HG03280 (cell line): Measurements from ENCODE around the gene MSTN.

ENCODE experiments used
- ATAC-seq: cut with Tn5 transposase; IDR thresholded peaks from one replicate; pipeline ENCODE4 v1.9.1; 2021; ENCODE audit warnings: mild to moderate bottlenecking, moderate library complexity; ENCODE audit not compliant: unreplicated experiment

MSTN gene

GRCh38 chr2:190062601-190063000 lies at the start of gene MSTN:
Gene MSTN, minus strand, starts transcription at chr2:190062729. Its CDS starts 133 bp downstream, at chr2:190062596.
- no peak for ATAC-seq

- no peak for ATAC-seq
Observed at GRCh38 chr2:190111166-190111565, 48.6 kb upstream of the MSTN start.

- no peak for ATAC-seq
Observed at GRCh38 chr2:190110699-190111098, 48.2 kb upstream of the MSTN start.

- no peak for ATAC-seq
Observed at GRCh38 chr2:190110131-190110530, 47.6 kb upstream of the MSTN start.

GRCh38 chr2:190107409-190107808 lies 44.9 kb upstream of the MSTN start:
- no peak for ATAC-seq

GRCh38 chr2:190106783-190107182 lies 44.3 kb upstream of the MSTN start:
- no peak for ATAC-seq

- ATAC-seq: no peak
Observed at GRCh38 chr2:190105554-190105953, 43.0 kb upstream of the MSTN start.

- ATAC-seq: no peak
Observed at GRCh38 chr2:190103144-190103543, 40.6 kb upstream of the MSTN start.

GRCh38 chr2:190099890-190100697 lies 37.6 kb upstream of the MSTN start:
- no peak for ATAC-seq

GRCh38 chr2:190098851-190099250 lies 36.3 kb upstream of the MSTN start:
- no peak for ATAC-seq

GRCh38 chr2:190097115-190097514 lies 34.6 kb upstream of the MSTN start:
- ATAC-seq: no peak

GRCh38 chr2:190094316-190094871 lies 31.9 kb upstream of the MSTN start:
- no peak for ATAC-seq

GRCh38 chr2:190093793-190094192 lies 31.3 kb upstream of the MSTN start:
- ATAC-seq: no peak

GRCh38 chr2:190090148-190090547 lies 27.6 kb upstream of the MSTN start:
- ATAC-seq: no peak

- ATAC-seq: peak; percentile 69
Observed at GRCh38 chr2:190088917-190089316, 26.4 kb upstream of the MSTN start.

- ATAC-seq: no peak
Observed at GRCh38 chr2:190084704-190085103, 22.2 kb upstream of the MSTN start.

GRCh38 chr2:190082118-190082517 lies 19.6 kb upstream of the MSTN start:
- no peak for ATAC-seq

GRCh38 chr2:190080527-190081049 lies 18.1 kb upstream of the MSTN start:
- no peak for ATAC-seq

GRCh38 chr2:190079160-190079559 lies 16.6 kb upstream of the MSTN start:
- no peak for ATAC-seq

- no peak for ATAC-seq
Observed at GRCh38 chr2:190075623-190076022, 13.1 kb upstream of the MSTN start.

- peak; percentile 63 for ATAC-seq
Observed at GRCh38 chr2:190069936-190070696, 7.6 kb upstream of the MSTN start.

- ATAC-seq: no peak
Observed at GRCh38 chr2:190068764-190069163, 6.2 kb upstream of the MSTN start.
